GM13976 (cell line): ENCODE results near the gene KIF9.

ENCODE experiments used
- DNase-seq: peaks from one replicate; pipeline ENCODE4 v3.0.0; 2012; ENCODE audit warnings: low spot score
- in situ Hi-C: fragments of 300-500 bp; cut with MboI; formaldehyde crosslinking; loops from one replicate; pipeline ENCODE4 v1.12.0; 2022; ENCODE audit warnings: low sequenced_read_pairs, mixed read lengths, inconsistent platforms; ENCODE audit not compliant: unreplicated experiment
- TF ChIP-seq, protein P1 (sequence below): IDR thresholded peaks from 2 replicates; pipeline ENCODE4 v1.5.1; 2012; ENCODE audit warnings: borderline replicate concordance, mild to moderate bottlenecking; ENCODE audit not compliant: insufficient read depth; ENCODE audit errors: extremely low read depth, missing control alignments, control extremely low read depth

The KIF9 gene

DNA sequence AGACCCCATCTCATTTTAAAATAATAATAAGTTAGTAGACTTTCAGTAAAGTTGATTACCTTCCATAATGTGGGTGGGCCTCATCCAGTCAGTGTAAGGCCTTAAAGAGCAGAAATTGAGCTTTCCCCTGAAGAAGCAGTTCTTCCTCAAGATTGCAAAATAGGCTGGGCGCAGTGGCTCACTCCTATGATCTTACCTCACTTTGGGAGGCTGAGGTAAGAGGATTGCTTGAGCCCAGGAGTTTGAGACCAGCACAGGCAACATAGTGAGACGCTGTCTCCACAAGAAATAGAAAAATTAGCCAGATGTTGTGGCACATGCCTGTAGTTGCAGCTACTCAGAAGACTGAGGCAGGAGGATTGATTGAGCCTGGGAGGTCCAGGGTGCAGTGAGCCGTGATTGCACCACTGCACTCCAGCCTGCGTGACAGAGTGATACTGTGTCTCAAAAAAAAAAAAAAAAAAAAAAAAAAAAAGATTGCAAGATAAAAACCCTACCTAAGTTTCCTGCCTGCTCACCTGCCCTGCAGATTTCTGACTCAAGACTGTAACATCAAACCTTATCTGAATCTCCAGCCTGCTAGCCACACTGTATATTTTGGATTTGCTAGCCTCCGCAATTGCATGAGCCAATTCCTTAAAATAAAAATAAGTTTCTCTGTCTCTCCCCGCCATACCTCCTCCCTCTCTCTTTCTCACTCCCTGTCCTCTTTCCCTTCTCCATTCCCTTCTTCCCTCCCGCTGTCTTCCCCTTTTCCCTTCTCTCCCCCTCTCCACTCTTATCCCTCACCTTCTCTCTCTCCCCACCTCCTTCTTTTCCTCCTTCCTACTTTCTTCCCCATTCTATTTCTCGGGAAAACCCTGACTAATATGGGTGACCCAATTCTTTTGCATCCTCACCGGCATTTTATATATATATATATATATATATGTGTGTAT lies 17.1 kb upstream of the KIF9 start:
- in situ Hi-C loops: no loop called here
- DNase-seq: no peak
- TF ChIP-seq, protein P1, sequence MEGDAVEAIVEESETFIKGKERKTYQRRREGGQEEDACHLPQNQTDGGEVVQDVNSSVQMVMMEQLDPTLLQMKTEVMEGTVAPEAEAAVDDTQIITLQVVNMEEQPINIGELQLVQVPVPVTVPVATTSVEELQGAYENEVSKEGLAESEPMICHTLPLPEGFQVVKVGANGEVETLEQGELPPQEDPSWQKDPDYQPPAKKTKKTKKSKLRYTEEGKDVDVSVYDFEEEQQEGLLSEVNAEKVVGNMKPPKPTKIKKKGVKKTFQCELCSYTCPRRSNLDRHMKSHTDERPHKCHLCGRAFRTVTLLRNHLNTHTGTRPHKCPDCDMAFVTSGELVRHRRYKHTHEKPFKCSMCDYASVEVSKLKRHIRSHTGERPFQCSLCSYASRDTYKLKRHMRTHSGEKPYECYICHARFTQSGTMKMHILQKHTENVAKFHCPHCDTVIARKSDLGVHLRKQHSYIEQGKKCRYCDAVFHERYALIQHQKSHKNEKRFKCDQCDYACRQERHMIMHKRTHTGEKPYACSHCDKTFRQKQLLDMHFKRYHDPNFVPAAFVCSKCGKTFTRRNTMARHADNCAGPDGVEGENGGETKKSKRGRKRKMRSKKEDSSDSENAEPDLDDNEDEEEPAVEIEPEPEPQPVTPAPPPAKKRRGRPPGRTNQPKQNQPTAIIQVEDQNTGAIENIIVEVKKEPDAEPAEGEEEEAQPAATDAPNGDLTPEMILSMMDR: no peak

DNA sequence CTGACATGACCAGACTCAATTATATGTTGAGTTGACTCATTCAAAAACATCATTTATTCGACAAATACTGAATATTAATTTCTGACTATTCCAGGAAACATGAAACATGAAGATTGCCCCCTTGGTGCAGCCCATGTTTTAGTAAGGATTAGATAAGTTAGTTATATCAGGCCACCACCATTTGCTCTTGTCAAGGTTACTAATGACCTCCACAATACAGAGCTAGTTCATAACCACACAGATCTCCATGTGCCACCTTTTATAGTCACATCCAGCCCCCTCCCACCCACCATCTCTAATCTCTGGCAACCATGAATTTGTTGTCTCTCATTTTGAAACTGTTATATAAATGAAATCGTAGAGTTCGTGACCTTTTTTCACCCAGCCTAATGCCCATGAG lies 15.8 kb upstream of the KIF9 start:
- in situ Hi-C loops: no loop called here
- TF ChIP-seq, protein P1: no peak
- no peak for DNase-seq

DNA sequence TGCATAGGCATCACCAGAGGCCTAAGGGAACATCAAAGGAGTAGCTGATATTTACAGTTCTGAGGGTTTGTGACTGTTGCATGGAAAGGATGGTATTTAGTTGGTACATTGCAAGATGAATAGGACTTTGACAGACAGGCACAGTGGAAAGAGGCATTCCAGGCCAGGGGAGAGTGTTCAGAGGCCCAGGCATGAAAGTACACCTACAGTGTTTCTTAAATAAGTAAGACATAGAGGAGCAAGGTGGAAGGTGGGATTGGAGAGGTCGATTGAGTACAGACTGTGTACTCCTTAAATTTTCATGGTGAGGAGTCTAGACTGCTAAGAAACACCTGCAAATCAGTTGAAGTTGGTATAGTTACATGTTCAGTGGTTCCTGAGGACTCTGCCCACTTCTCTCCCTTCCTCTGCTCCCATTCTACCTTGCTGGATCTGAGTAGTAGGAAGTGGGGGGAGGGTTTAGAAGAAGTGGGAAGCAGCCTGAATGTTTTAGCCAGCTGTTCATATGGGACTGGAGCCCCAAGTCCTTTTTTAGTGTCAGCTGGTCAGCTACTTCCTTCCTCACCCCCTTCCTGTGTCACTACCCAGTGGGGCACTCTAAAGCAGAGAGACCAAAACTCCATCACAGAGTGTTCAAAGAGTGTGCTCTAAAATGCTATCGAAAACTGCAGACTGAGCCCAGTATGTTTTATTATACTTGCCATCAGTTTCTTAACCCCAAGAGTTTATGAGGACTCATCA lies 14.1 kb upstream of the KIF9 start:
- TF ChIP-seq, protein P1: no peak
- in situ Hi-C loops: no loop called here
- no peak for DNase-seq

DNA sequence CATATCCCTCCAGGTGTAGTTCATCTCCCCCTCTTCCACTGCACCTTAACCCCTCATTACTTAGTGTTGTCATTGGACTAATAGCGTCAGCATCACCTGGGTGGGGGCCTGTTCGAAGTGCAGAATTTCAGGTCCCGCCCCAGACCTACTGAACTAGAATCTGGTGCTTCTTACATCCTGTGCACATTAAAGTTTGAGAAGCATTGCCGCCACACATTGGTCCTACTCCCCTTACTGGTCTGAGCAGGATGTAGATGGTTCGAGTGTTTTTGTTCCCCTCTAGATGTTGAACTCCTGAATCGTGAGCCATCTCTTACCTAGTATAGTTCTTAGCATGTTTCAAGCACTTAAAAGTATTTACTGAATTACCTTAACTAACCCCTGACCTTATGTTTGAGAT lies 13.4 kb upstream of the KIF9 start:
- TF ChIP-seq, protein P1: no peak
- no peak for DNase-seq
- in situ Hi-C loops: no loop called here

DNA sequence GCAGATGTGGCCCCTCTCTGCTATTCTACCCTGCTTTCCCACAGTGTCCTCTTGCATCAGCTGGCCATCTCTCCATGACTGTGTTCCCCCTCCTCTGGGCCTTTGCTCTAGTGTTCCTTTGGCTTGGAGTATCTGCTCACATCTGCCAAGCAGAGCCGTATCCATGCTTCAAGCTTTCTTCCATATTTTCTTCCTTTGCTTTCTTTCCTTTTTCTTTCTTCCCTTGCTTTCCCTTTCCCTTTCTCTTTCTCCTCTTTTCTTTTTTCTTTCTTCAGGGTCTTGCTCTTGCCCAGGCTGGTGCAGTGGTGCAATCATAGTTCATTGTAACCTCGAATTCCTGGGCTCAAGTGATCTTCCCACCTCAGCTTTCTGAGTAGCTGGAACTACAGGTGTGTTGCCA lies 12.7 kb upstream of the KIF9 start:
- TF ChIP-seq, protein P1: no peak
- DNase-seq: no peak
- in situ Hi-C loops: no loop called here

DNA sequence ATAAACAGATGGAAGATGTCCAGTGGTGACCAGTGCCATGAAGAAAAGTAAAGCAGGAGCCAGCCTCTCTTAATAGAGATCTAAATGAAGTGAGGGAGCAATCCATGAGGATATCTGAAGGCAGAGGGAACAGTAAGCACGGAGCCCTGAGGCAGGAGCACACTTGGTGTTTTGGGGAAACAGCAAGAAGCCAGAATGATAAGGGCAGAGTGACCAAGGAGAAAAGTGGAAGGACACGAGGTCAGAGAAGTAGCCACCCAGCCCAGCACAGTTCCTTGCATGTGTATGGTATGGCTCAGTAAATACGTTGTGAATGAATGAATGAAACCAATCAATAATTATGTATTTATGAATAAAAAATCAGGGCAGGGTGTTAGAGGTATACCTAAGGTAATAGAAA lies 11.8 kb upstream of the KIF9 start:
- DNase-seq: no peak
- TF ChIP-seq, protein P1: no peak
- in situ Hi-C loops: no loop called here
